SU-DHL-6 (cell line): ENCODE measurements around the gene STAMBPL1.
A peak's percentile ranks its signal among the peaks of the same experiment; 100 is the strongest.

Experiments used
- H2AFZ ChIP-seq: fragments of 200-600 bp; sonication (generic); 2 replicates; pipeline ENCODE4 v1.6.1; 2014; ENCODE audit warnings: low read depth, mild to moderate bottlenecking, moderate library complexity, mixed read lengths, antibody characterized with exemption, low read length; ENCODE audit not compliant: severe bottlenecking
- H3F3A ChIP-seq: fragments of 200-600 bp; shearing (Covaris generic); 2 replicates; pipeline ENCODE4 v1.6.0; 2016; ENCODE audit warnings: antibody characterized with exemption, mild to moderate bottlenecking; ENCODE audit not compliant: insufficient read depth
- H3K27ac ChIP-seq: fragments of 200-600 bp; sonication (generic); 2 replicates; pipeline ENCODE4 v1.5.1; 2016; ENCODE audit warnings: low read depth, mild to moderate bottlenecking, low read length, moderate library complexity, mixed read lengths
- H3K27me3 ChIP-seq: fragments of 200-600 bp; sonication (generic), shearing (Covaris generic); 2 replicates; pipeline ENCODE4 v1.6.0; 2014; ENCODE audit warnings: mild to moderate bottlenecking, low read length
- H3K36me3 ChIP-seq: fragments of 200-600 bp; sonication (generic); 2 replicates; pipeline ENCODE4 v1.6.1; 2014; ENCODE audit warnings: mild to moderate bottlenecking, low read length, mixed read lengths
- H3K4me2 ChIP-seq: fragments of 300-600, 200-600 bp; shearing (Covaris generic), sonication (generic); 2 replicates; pipeline ENCODE4 v1.6.0; 2014; ENCODE audit warnings: low read length, low read depth, mild to moderate bottlenecking; ENCODE audit not compliant: poor library complexity, severe bottlenecking
- H3K4me3 ChIP-seq: fragments of 200-600 bp; sonication (generic); 2 replicates; pipeline ENCODE4 v1.5.1; 2014; ENCODE audit warnings: antibody characterized with exemption, low read length, mild to moderate bottlenecking, mixed read lengths; ENCODE audit not compliant: insufficient read depth, poor library complexity, severe bottlenecking
- H3K79me2 ChIP-seq: fragments of 200-600 bp; sonication (generic); 2 replicates; pipeline ENCODE4 v1.6.1; 2014; ENCODE audit warnings: mild to moderate bottlenecking, low read length, moderate library complexity; ENCODE audit not compliant: insufficient read depth
- H3K9ac ChIP-seq: fragments of 200-600 bp; sonication (generic); 2 replicates; pipeline ENCODE4 v1.7.0; 2014; ENCODE audit warnings: mild to moderate bottlenecking, low read length
- H3K9me2 ChIP-seq: fragments of 200-600 bp; sonication (generic); replicated peaks from 2 replicates; pipeline ENCODE4 v1.6.1; 2014; ENCODE audit warnings: low read length; ENCODE audit not compliant: insufficient read depth
- H3K9me3 ChIP-seq: fragments of 200-600 bp; sonication (generic); 2 replicates; pipeline ENCODE4 v1.6.1; 2014; ENCODE audit warnings: low read length, mixed read lengths; ENCODE audit not compliant: insufficient read depth
- H4K20me1 ChIP-seq: fragments of 200-600 bp; sonication (generic); 2 replicates; pipeline ENCODE4 v1.6.1; 2014; ENCODE audit warnings: low read depth, mild to moderate bottlenecking, antibody characterized with exemption, low read length, moderate library complexity, mixed read lengths
- CTCF ChIP-seq: fragments of 200-600 bp; sonication (generic); IDR thresholded peaks from one replicate; pipeline ENCODE4 v1.5.1; 2017; ENCODE audit warnings: antibody characterized with exemption, mild to moderate bottlenecking, low read length, moderate library complexity; ENCODE audit not compliant: insufficient read depth, poor library complexity, severe bottlenecking
- EZH2phosphoT487 ChIP-seq: fragments of 200-600 bp; sonication (generic), shearing (Covaris generic); conservative IDR thresholded peaks from 2 replicates; pipeline ENCODE4 v1.6.1; 2018; ENCODE audit warnings: mild to moderate bottlenecking, antibody characterized with exemption, low read length, moderate library complexity, mixed read lengths

Gene STAMBPL1

GRCh38 chr10:88877298-88877697, 2.7 kb upstream of the STAMBPL1 start:
- peaks cover 13% of the 10 kb centered on the region for H3F3A ChIP-seq
- no peaks in the 10 kb centered on the region for H3K9me2 ChIP-seq
- no peaks in the 10 kb centered on the region for H3K9me3 ChIP-seq
- H3K79me2 ChIP-seq, result peaks cover 15% of the 10 kb centered on the region; the same call in 1 of the 2 replicates
- no peak for TF ChIP-seq EZH2phosphoT487
- TF ChIP-seq CTCF, result no peak
- no peak overlapping the region for H3K27ac ChIP-seq
- H2AFZ ChIP-seq, result no peak overlapping the region
- H4K20me1 ChIP-seq, result no peaks in the 10 kb centered on the region
- H3K36me3 ChIP-seq, result no peaks in the 10 kb centered on the region
- no peak overlapping the region for H3K4me2 ChIP-seq
- H3K9ac ChIP-seq, result no peak overlapping the region
- no peaks in the 10 kb centered on the region for H3K27me3 ChIP-seq
- no peak overlapping the region for H3K4me3 ChIP-seq

GRCh38 chr10:88880282-88881076, 434 bp downstream of the STAMBPL1 start:
- Histone ChIP-seq H2AFZ (peak overlapping the region; percentile 86), H3K79me2 (peaks cover 27% of the 10 kb centered on the region; the same call in 1 of the 2 replicates), H4K20me1 (no peaks in the 10 kb centered on the region), H3K36me3 (no peaks in the 10 kb centered on the region), H3K9me3 (no peaks in the 10 kb centered on the region), H3K4me2 (peak overlapping the region; percentile 95), H3K9ac (peak overlapping the region; percentile 73), H3K27ac (peak overlapping the region; percentile 80), H3K9me2 (no peaks in the 10 kb centered on the region), H3K4me3 (peak overlapping the region; percentile 79), H3F3A (peaks cover 13% of the 10 kb centered on the region), H3K27me3 (no peaks in the 10 kb centered on the region)
- no peak for TF ChIP-seq CTCF

- Histone ChIP-seq H3K79me2 (peaks cover 31% of the 10 kb centered on the region; the same call in 1 of the 2 replicates), H4K20me1 (no peaks in the 10 kb centered on the region), H3K9me3 (no peaks in the 10 kb centered on the region), H3K36me3 (no peaks in the 10 kb centered on the region), H3K9me2 (no peaks in the 10 kb centered on the region), H3K9ac (peak overlapping the region; percentile 73), H3F3A (peaks cover 13% of the 10 kb centered on the region), H3K4me3 (peak overlapping the region; percentile 79), H3K4me2 (peak overlapping the region; percentile 95), H2AFZ (peak overlapping the region; percentile 86), H3K27ac (peak overlapping the region; percentile 80), H3K27me3 (no peaks in the 10 kb centered on the region)
- no peak for TF ChIP-seq EZH2phosphoT487
- no peak for TF ChIP-seq CTCF
Measured at GRCh38 chr10:88881320-88881719, 1.3 kb downstream of the STAMBPL1 start.
